OCI-LY7 (cell line): ENCODE data around the gene EPHA6. TPM values are rescaled to one million over a fixed set of nuclear protein-coding genes. Genes with fewer than 3 reads are reported as not detected.

Experiments
- BruUV-seq: library from RNA; stranded (reverse); fragments of 400-500 nt; replicated peaks from 2 replicates; lab custom pipeline; 2021; lab: Mats Ljungman, UMichigan
- CTCF ChIA-PET: fragments of 300-600 bp; sonication (Branson Sonifier 250); formaldehyde crosslinking; loops from one replicate; lab custom pipeline; 2022; ENCODE audit warnings: antibody characterized with exemption; ENCODE audit not compliant: unreplicated experiment; lab: Charles Lee
- POLR2A ChIA-PET: fragments of 300-600 bp; sonication (Branson Sonifier 250); formaldehyde crosslinking; loops from one replicate; lab custom pipeline; 2022; ENCODE audit warnings: antibody characterized with exemption; lab: Charles Lee
- DNase-seq: peaks from one replicate; pipeline ENCODE4 v3.0.0-alpha.2; 2015; ENCODE audit warnings: low spot score
- H2AFZ ChIP-seq: fragments of 200-600 bp; sonication (generic), shearing (Covaris generic); 2 replicates; pipeline ENCODE4 v1.6.1; 2014; ENCODE audit warnings: mild to moderate bottlenecking, antibody characterized with exemption, low read length, moderate library complexity
- H3K27ac ChIP-seq: fragments of 200-600 bp; sonication (generic); 2 replicates; pipeline ENCODE4 v1.5.1; 2014; ENCODE audit warnings: mixed run types, low read depth, mild to moderate bottlenecking, moderate library complexity, low read length, inconsistent platforms; ENCODE audit not compliant: poor library complexity, severe bottlenecking
- H3K36me3 ChIP-seq: fragments of 200-600 bp; sonication (generic); 2 replicates; pipeline ENCODE4 v1.6.1; 2014; ENCODE audit warnings: mild to moderate bottlenecking, antibody characterized with exemption, low read length, moderate library complexity, mixed read lengths; ENCODE audit not compliant: insufficient read depth
- H3K4me1 ChIP-seq: fragments of 200-600 bp; sonication (generic); 2 replicates; pipeline ENCODE4 v1.5.1; 2014; ENCODE audit warnings: mild to moderate bottlenecking, low read length; ENCODE audit not compliant: insufficient read depth, poor library complexity, severe bottlenecking
- H3K4me2 ChIP-seq: fragments of 200-600 bp; sonication (generic); 2 replicates; pipeline ENCODE4 v1.6.1; 2014; ENCODE audit warnings: mild to moderate bottlenecking, low read length
- H3K4me3 ChIP-seq: fragments of 200-600 bp; sonication (generic); 2 replicates; pipeline ENCODE4 v1.5.1; 2014; ENCODE audit warnings: mild to moderate bottlenecking, low read depth, low read length; ENCODE audit not compliant: poor library complexity, severe bottlenecking
- H3K79me2 ChIP-seq: fragments of 200-600 bp; sonication (generic); 2 replicates; pipeline ENCODE4 v1.6.1; 2016; ENCODE audit warnings: low read depth, mild to moderate bottlenecking, low read length, moderate library complexity, mixed read lengths; ENCODE audit not compliant: insufficient read depth
- H3K9me2 ChIP-seq: fragments of 200-600 bp; sonication (generic); 2 replicates; pipeline ENCODE4 v1.6.1; 2016; ENCODE audit warnings: mild to moderate bottlenecking, low read length, mixed read lengths; ENCODE audit not compliant: insufficient read depth
- H3K9me3 ChIP-seq: fragments of 200-600 bp; sonication (generic); 2 replicates; pipeline ENCODE4 v1.6.1; 2014; ENCODE audit warnings: mild to moderate bottlenecking, mixed run types, low read length, mixed read lengths
- H4K20me1 ChIP-seq: fragments of 200-600 bp; sonication (generic); 2 replicates; pipeline ENCODE4 v1.6.1; 2014; ENCODE audit warnings: mild to moderate bottlenecking, antibody characterized with exemption, low read length, moderate library complexity, mixed read lengths; ENCODE audit not compliant: insufficient read depth
- CTCF ChIP-seq: fragments of 200-600 bp; sonication (generic); conservative IDR thresholded peaks from 2 replicates; pipeline ENCODE4 v1.5.1; 2014; ENCODE audit warnings: mild to moderate bottlenecking, antibody characterized with exemption, low read length, moderate library complexity, mixed read lengths
- EZH2phosphoT487 ChIP-seq: fragments of 200-600 bp; sonication (generic); IDR thresholded peaks from 2 replicates; pipeline ENCODE4 v1.6.1; 2018; ENCODE audit warnings: low read depth, borderline replicate concordance, mild to moderate bottlenecking, mixed run types, antibody characterized with exemption, low read length, moderate library complexity, mixed read lengths
- intact Hi-C: fragments of 100-400 bp; cut with micrococcal nuclease; formaldehyde crosslinking; loops from one replicate; pipeline ENCODE4 v1.10.0; 2022; ENCODE audit not compliant: unreplicated experiment
- total RNA-seq, 2 experiments: library from RNA; depleted of rRNA in 1 of 2; stranded (reverse); fragments of >200 nt in 1 of 2; shearing (Covaris generic) in 1 of 2; gene quantifications; 2 replicates each; pipeline ENCODE4 v1.2.3, GENCODE V29; 2014 to 2022

The EPHA6 gene
- total RNA-seq, 2 experiments from 2014 or later, result not detected

- Histone ChIP-seq H3K4me1 (peaks cover 10% of the 10 kb centered on the region), H3K9me3 (no peaks in the 10 kb centered on the region), H3K27ac (peak within 1 kb of the TSS; percentile 48), H3K36me3 (no peaks in the 10 kb centered on the region; the same call in 1 of the 2 replicates), H3K4me3 (peak within 1 kb of the TSS; percentile 86), H3K9me2 (no peaks in the 10 kb centered on the region), H4K20me1 (no peaks in the 10 kb centered on the region), H3K79me2 (peaks cover 8% of the 10 kb centered on the region; the same call in 1 of the 2 replicates), H3K4me2 (peak within 1 kb of the TSS; percentile 75), H2AFZ (peak within 1 kb of the TSS; percentile 93)
- intact Hi-C loops, result loop anchor here (5.0 kb wide), 1 partner anchor 208 kb away; the partner anchor contains the start of gene RIOX2
- TF ChIP-seq CTCF (peak; percentile 57; the same call in 1 of the 2 replicates), EZH2phosphoT487 (no peak)
- ChIA-PET CTCF (interaction anchor here (0.5 kb wide), 1 partner anchor 262 kb away, joined by 3 read pairs; no protein-coding TSS in a partner anchor), POLR2A (interaction anchor here (0.6 to 1.5 kb wide), 9 partner anchors 12 to 247 kb away, joined by 3 to 6 read pairs (median 3); no protein-coding TSS in a partner anchor)
- no TSS peak for BruUV-seq
- DNase-seq, result peak; percentile 78
Measured at GRCh38 chr3:97764407-97765238, 950.2 kb downstream of the EPHA6 start, which contains the start of gene ARL6. ARL6 (plus strand) TSS chr3:97764758; CDS start chr3:97768108, 3,350 bp downstream.

- no peak overlapping the region for H3K27ac ChIP-seq
- no peak for DNase-seq
- H3K4me1 ChIP-seq, result peaks cover 10% of the 10 kb centered on the region
- peak overlapping the region; percentile 86 for H3K4me3 ChIP-seq
- H3K79me2 ChIP-seq, result peaks cover 8% of the 10 kb centered on the region; the same call in 1 of the 2 replicates
- peak overlapping the region; percentile 93; the same call in 1 of the 2 replicates for H2AFZ ChIP-seq
- H3K36me3 ChIP-seq, result peaks cover 6% of the 10 kb centered on the region
- intact Hi-C loops, result no loop called here
- peak overlapping the region; percentile 75 for H3K4me2 ChIP-seq
- ChIA-PET CTCF (interaction anchor here (0.5 to 0.7 kb wide), 2 partner anchors 257 to 261 kb away, joined by 3 to 4 read pairs; no protein-coding TSS in a partner anchor), POLR2A (interaction anchor here (0.6 to 1.1 kb wide), 3 partner anchors 12 to 370 kb away, joined by 3 read pairs; no protein-coding TSS in a partner anchor)
- H4K20me1 ChIP-seq, result no peaks in the 10 kb centered on the region
- TF ChIP-seq CTCF (no peak), EZH2phosphoT487 (no peak)
- H3K9me3 ChIP-seq, result no peaks in the 10 kb centered on the region
- H3K9me2 ChIP-seq, result no peaks in the 10 kb centered on the region
- no TSS peak for BruUV-seq
Measured at GRCh38 chr3:97765336-97765735, 950.9 kb downstream of the EPHA6 start.
